Subcutaneous adipose tissue (tissue), 4 donors: ENCODE results near the gene CCN6. TPM values are rescaled to one million over a fixed set of nuclear protein-coding genes. Genes with fewer than 3 reads are reported as not detected.

ENCODE experiments used
- CTCF ChIP-seq: fragments of 450-650 bp; IDR thresholded peaks from one replicate; pipeline ENCODE4 v1.5.1; 2016; ENCODE audit warnings: low read depth, mild to moderate bottlenecking, control low read depth, antibody characterized with exemption, moderate library complexity
- total RNA-seq, 4 donors: library from RNA; depleted of rRNA; stranded (reverse); fragments of >200 nt; gene quantifications; one replicate each; pipeline ENCODE4 v1.1.0, GENCODE V29; 2016

The CCN6 gene
- total RNA-seq, 4 donors from 2014 or later, result not detected

- TF ChIP-seq CTCF, result no peak
Measured at GRCh38 chr6:112044196-112044595, 9.7 kb upstream of the CCN6 start.

- no peak for TF ChIP-seq CTCF
Measured at GRCh38 chr6:112044856-112045255, 9.0 kb upstream of the CCN6 start.

- TF ChIP-seq CTCF, result no peak
Measured at GRCh38 chr6:112049026-112049799, 4.7 kb upstream of the CCN6 start.

GRCh38 chr6:112049996-112050395 is 3.9 kb upstream of the CCN6 start:
- TF ChIP-seq CTCF, result no peak

GRCh38 chr6:112050429-112050828 is 3.5 kb upstream of the CCN6 start:
- no peak for TF ChIP-seq CTCF

GRCh38 chr6:112054555-112055190 is 769 bp downstream of the CCN6 start:
- TF ChIP-seq CTCF, result no peak

GRCh38 chr6:112058243-112059032 is 4.5 kb downstream of the CCN6 start:
- no peak for TF ChIP-seq CTCF
